22Rv1 (cell line): ENCODE results near the gene CDKL4.

Experiments used
- CTCF ChIP-seq: fragments of 450-650 bp; IDR thresholded peaks from 2 replicates; pipeline ENCODE4 v1.5.1; 2017; ENCODE audit warnings: mild to moderate bottlenecking
- ZFX ChIP-seq: fragments of 450-650 bp; IDR thresholded peaks from 2 replicates; pipeline ENCODE4 v1.6.1; 2017; ENCODE audit warnings: antibody characterized with exemption, borderline replicate concordance

GRCh38 chr2:39289609-39290008, 45.8 kb upstream of the CDKL4 start:
- no peak for TF ChIP-seq CTCF
- no peak for TF ChIP-seq ZFX
